ENCODE data around the gene SLC22A15.
"Not testable (repeated sequence)": the region's sequence is repeated elsewhere in the genome, so short reads cannot be mapped to it uniquely, and the experiment has no call there.

Gene SLC22A15

GRCh38 chr1:115958866-115959265 is 17.4 kb upstream of the SLC22A15 start:
- CTCF ChIA-PET = interaction anchor here (1.0 kb wide), 1 partner anchor 22 kb away, joined by 3 read pairs; no protein-coding TSS in a partner anchor
- POLR2A ChIA-PET = no interaction called here
- H3K4me3 ChIP-seq (ENCODE audit: low read depth, low read length) = no peak overlapping the region
- no peak for DNase-seq (ENCODE audit: low read depth, low spot score)
- no peak for TF ChIP-seq CTCF (IDR thresholded peaks at IDR 0.05; ENCODE audit: insufficient read depth, low read length, missing control alignments)

GRCh38 chr1:115969509-115969908 is 6.8 kb upstream of the SLC22A15 start:
- ChIA-PET POLR2A (no interaction called here), CTCF (interaction anchor here (0.6 kb wide), 1 partner anchor 12 kb away, joined by 3 read pairs; no protein-coding TSS in a partner anchor)
- no peak for TF ChIP-seq CTCF (IDR thresholded peaks at IDR 0.05; ENCODE audit: insufficient read depth, low read length, missing control alignments)
- no peak overlapping the region for H3K4me3 ChIP-seq (ENCODE audit: low read depth, low read length)
- no peak for DNase-seq (ENCODE audit: low read depth, low spot score)

GRCh38 chr1:115971778-115972177 is 4.5 kb upstream of the SLC22A15 start:
- POLR2A ChIA-PET; H3K4me3 ChIP-seq (ENCODE audit: low read depth, low read length); DNase-seq (ENCODE audit: low read depth, low spot score): not testable (repeated sequence)
- CTCF ChIA-PET = interaction anchor here (0.9 kb wide), 1 partner anchor 10 kb away, joined by 3 read pairs; no protein-coding TSS in a partner anchor

- no peak for DNase-seq (ENCODE audit: low read depth, low spot score)
- TF ChIP-seq CTCF (IDR thresholded peaks at IDR 0.05; ENCODE audit: insufficient read depth, low read length, missing control alignments) = no peak
- POLR2A ChIA-PET = no interaction called here
- no peak overlapping the region for H3K4me3 ChIP-seq (ENCODE audit: low read depth, low read length)
- CTCF ChIA-PET = no interaction called here
Observed at GRCh38 chr1:115973154-115973553, 3.2 kb upstream of the SLC22A15 start.

GRCh38 chr1:115975569-115976061 is 698 bp upstream of the SLC22A15 start:
- POLR2A ChIA-PET = no interaction called here
- DNase-seq (ENCODE audit: low read depth, low spot score) = no peak
- H3K4me3 ChIP-seq (ENCODE audit: low read depth, low read length) = peak overlapping the region; percentile 56
- CTCF ChIA-PET = no interaction called here
- no peak for TF ChIP-seq CTCF (IDR thresholded peaks at IDR 0.05; ENCODE audit: insufficient read depth, low read length, missing control alignments)

GRCh38 chr1:115976921-115977498 is 697 bp downstream of the SLC22A15 start:
- ChIA-PET CTCF (no interaction called here), POLR2A (no interaction called here)
- TF ChIP-seq CTCF (IDR thresholded peaks at IDR 0.05; ENCODE audit: insufficient read depth, low read length, missing control alignments) = no peak
- no peak for DNase-seq (ENCODE audit: low read depth, low spot score)
- peak overlapping the region; percentile 56 for H3K4me3 ChIP-seq (ENCODE audit: low read depth, low read length)

All from AG04449 (cell line).